Gastroesophageal sphincter (tissue), 3 donors: ENCODE measurements around the gene FRMPD4.

Source experiments
- EP300 ChIP-seq: sonication (generic); formaldehyde crosslinking; IDR thresholded peaks from one replicate; pipeline ENCODE4 v1.6.1; 2017; ENCODE audit warnings: antibody characterized with exemption, mild to moderate bottlenecking
- POLR2AphosphoS5 ChIP-seq: sonication (generic); formaldehyde crosslinking; IDR thresholded peaks from one replicate; pipeline ENCODE4 v1.6.1; 2017; ENCODE audit warnings: antibody characterized with exemption
- TF ChIP-seq, protein P1 (sequence below), 4 experiments: fragments of 200-600 bp in 2 of 4; fragments of 450-650 bp in 2 of 4; sonication (generic) in 1 of 4; IDR thresholded peaks; one replicate each; pipeline ENCODE4 v1.5.1; 2017 to 2019; ENCODE audit warnings: antibody characterized with exemption in 4 of 4, mild to moderate bottlenecking in 2 of 4, moderate library complexity in 2 of 4

DNA sequence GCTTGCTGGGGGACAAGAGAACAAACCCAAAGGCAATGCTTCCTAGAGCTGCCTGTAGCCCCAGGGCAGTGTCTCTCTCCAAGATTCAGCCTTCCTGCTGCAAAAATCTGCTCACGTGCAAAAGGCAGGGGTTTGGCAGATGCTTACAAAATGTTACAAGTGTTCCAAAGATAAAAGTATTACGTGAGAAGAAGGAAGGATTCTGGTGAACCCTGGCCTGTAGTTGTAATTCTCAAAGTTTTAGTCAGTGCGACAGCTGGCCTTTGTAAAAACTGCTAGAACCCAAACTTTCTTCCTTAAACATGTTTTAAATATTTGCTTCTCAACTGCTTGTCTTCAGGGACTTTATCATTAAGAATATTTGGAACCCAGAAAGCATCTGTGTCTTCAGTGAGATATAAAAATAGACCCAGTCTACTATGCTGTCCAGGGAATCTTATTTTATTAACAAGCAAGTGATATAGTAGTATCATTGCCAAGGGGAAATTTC lies 232.3 kb downstream of the FRMPD4 start:
- TF ChIP-seq, protein P1, sequence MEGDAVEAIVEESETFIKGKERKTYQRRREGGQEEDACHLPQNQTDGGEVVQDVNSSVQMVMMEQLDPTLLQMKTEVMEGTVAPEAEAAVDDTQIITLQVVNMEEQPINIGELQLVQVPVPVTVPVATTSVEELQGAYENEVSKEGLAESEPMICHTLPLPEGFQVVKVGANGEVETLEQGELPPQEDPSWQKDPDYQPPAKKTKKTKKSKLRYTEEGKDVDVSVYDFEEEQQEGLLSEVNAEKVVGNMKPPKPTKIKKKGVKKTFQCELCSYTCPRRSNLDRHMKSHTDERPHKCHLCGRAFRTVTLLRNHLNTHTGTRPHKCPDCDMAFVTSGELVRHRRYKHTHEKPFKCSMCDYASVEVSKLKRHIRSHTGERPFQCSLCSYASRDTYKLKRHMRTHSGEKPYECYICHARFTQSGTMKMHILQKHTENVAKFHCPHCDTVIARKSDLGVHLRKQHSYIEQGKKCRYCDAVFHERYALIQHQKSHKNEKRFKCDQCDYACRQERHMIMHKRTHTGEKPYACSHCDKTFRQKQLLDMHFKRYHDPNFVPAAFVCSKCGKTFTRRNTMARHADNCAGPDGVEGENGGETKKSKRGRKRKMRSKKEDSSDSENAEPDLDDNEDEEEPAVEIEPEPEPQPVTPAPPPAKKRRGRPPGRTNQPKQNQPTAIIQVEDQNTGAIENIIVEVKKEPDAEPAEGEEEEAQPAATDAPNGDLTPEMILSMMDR (IDR thresholded peaks at IDR 0.05), result no peak
- TF ChIP-seq POLR2AphosphoS5 (no peak), EP300 (no peak)
